Measurements from ENCODE around the gene KRABD2.
A peak's percentile ranks its signal among the peaks of the same experiment; 100 is the strongest.

The KRABD2 gene

DNA sequence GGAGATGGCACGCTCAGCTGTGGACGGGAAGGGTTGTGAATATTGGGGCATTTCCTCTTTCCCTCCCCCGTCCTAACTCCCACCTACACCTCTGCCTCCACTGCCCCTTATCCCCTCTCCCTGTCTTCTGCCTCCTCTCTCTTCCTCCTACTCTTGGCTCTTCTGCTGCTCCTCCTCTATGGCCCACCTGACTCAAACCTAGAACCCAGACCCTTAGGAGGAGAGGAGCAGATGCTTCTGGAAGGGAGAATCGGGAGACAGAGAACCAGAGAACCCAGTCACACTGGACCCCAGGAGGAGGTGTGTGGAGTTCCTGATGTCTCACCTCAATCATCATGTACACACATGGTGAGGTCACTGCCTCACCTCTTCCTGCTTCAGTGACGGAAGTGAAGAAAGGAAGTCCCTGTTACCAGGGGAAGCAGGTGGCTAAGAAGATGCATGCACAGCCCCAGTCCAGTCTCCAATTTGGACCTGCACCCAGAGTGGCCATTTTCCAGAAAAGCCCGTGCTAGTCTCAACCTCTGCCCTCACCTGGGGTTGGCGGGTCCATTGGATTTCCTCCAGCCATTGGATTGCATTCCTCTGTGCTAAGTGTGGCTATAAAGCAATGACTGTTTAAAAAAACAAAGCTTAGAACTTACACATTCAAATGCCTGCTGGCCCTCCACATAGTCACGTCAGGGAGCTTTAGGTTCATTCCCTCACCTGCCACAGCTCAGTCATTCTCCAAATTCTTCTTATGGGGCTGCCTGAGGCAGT is 17.1 kb upstream of the KRABD2 start:
- Histone ChIP-seq H3K27ac (ENCODE audit: low read depth, low read length) (no peak overlapping the region), H3K36me3 (ENCODE audit: control insufficient read depth in 1 of 2, insufficient read depth in 2 of 2, low read length in 2 of 2) (no peaks in the 10 kb centered on the region), H3K9me3 (ENCODE audit: control insufficient read depth in 1 of 2, low read length in 2 of 2) (no peaks in the 10 kb centered on the region), H3K27me3 (ENCODE audit: control insufficient read depth in 1 of 2, insufficient read depth in 2 of 2, low read length in 2 of 2) (peaks cover 7 to 34% of the 10 kb centered on the region in 2 donors), H3K9ac (ENCODE audit: low read depth in 1 of 2, low read length in 2 of 2) (no peak overlapping the region), H3K4me3 (ENCODE audit: low read depth in 1 of 2, low read length in 2 of 2) (no peak overlapping the region), H3K4me1 (ENCODE audit: control insufficient read depth in 1 of 2, insufficient read depth in 2 of 2, low read length in 2 of 2) (peaks cover 5 to 11% of the 10 kb centered on the region in 2 donors)

DNA sequence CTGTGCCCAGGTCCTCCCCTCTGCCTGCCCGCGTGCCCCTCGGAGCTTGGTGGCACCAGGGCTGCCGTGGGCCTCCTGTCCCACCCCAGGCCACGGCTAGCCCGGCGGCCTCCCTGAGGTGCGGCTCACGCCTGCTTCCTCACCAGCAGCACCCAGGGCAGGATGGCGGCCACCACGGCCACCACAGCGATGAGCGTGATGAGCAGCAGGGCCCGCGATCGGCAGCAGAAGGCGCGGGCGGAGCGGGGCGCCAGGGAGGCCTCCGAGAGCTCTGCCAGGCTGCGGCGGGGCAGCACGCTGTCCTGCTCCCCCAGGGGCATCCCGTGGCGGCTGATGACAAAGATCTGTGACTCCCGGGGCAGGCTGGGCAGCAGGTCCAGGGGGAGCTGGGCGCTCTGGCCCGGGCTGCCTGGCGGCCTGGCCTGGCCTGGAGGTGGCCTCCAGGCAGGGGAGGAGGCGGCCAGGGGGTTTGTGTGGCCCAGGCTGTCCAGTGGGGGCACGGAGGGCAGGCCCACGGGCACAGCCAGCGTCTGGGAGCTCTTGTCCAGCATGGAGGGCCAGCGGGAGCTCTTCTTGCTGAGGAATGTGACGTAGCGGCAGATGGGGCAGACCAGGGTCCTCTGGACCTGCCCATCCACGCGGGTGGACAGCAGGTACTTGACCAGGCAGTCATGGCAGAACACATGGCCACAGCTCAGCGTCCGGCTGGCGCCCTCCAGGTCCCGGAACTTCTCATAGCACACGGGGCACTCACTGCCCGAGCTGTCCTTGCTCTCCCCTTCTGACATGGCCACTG is 16.4 kb upstream of the KRABD2 start:
- Histone ChIP-seq H3K9ac (ENCODE audit: low read depth in 1 of 2, low read length in 2 of 2) (no peak overlapping the region), H3K36me3 (ENCODE audit: control insufficient read depth in 1 of 2, insufficient read depth in 2 of 2, low read length in 2 of 2) (no peaks in the 10 kb centered on the region), H3K27ac (ENCODE audit: low read depth, low read length) (no peak overlapping the region), H3K4me3 (ENCODE audit: low read depth in 1 of 2, low read length in 2 of 2) (no peak overlapping the region), H3K27me3 (ENCODE audit: control insufficient read depth in 1 of 2, insufficient read depth in 2 of 2, low read length in 2 of 2) (peaks cover 7 to 30% of the 10 kb centered on the region in 2 donors), H3K9me3 (ENCODE audit: control insufficient read depth in 1 of 2, low read length in 2 of 2) (no peaks in the 10 kb centered on the region), H3K4me1 (ENCODE audit: control insufficient read depth in 1 of 2, insufficient read depth in 2 of 2, low read length in 2 of 2) (peaks cover 5 to 11% of the 10 kb centered on the region in 2 donors)

DNA sequence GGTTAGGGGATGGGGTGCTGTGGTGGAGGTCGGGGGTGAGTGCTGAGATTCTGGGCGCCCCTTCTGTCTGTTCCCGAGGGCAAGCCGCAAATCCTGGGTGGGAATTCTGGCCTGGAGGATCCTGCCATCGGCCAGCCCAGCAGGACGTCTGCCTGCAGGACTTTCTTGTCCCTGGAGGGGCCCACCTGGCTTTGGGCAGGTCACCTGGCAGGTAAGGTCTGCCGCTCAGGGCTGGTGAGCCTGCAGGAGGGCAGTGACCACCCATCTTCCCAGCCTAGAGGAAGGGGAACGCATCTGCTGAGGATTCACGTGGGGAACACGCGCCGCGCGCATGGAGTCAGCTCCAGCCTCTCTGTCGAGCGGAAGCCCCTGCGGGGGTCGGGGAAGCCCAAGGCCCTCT is 15.8 kb upstream of the KRABD2 start:
- H3K36me3 ChIP-seq (ENCODE audit: control insufficient read depth in 1 of 2, insufficient read depth in 2 of 2, low read length in 2 of 2): no peaks in the 10 kb centered on the region
- H3K9ac ChIP-seq (ENCODE audit: low read depth in 1 of 2, low read length in 2 of 2): no peak overlapping the region
- no peaks in the 10 kb centered on the region for H3K9me3 ChIP-seq (ENCODE audit: control insufficient read depth in 1 of 2, low read length in 2 of 2)
- H3K4me3 ChIP-seq (ENCODE audit: low read depth in 1 of 2, low read length in 2 of 2): no peak overlapping the region
- H3K27me3 ChIP-seq (ENCODE audit: control insufficient read depth in 1 of 2, insufficient read depth in 2 of 2, low read length in 2 of 2): peaks cover 2 to 24% of the 10 kb centered on the region in 2 donors
- no peak overlapping the region for H3K27ac ChIP-seq (ENCODE audit: low read depth, low read length)
- H3K4me1 ChIP-seq (ENCODE audit: control insufficient read depth in 1 of 2, insufficient read depth in 2 of 2, low read length in 2 of 2): peaks cover 5 to 11% of the 10 kb centered on the region in 2 donors

DNA sequence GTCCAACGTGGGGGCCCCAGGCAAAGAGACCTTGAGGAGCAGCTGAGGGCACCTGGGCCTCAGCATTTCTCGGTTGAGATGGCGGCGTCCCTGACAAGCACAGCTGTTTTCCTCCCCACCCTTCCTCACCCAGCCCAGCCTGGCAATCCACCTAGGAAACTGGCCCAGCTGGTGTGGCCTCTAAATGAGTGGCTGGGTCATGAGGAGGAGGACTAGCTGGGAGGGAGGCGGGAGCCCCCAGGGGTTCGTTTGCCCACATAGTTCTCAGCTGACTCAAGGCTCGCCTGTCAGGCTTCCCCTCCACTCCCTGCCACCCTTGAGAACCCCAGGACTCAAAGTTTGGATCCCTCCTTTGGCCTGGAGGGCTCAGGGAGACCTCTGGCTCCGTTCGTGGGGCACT is 15.2 kb upstream of the KRABD2 start:
- Histone ChIP-seq H3K4me1 (ENCODE audit: control insufficient read depth in 1 of 2, insufficient read depth in 2 of 2, low read length in 2 of 2) (peaks cover 5 to 11% of the 10 kb centered on the region in 2 donors), H3K27me3 (ENCODE audit: control insufficient read depth in 1 of 2, insufficient read depth in 2 of 2, low read length in 2 of 2) (peaks cover 2 to 18% of the 10 kb centered on the region in 2 donors), H3K27ac (ENCODE audit: low read depth, low read length) (no peak overlapping the region), H3K9ac (ENCODE audit: low read depth in 1 of 2, low read length in 2 of 2) (no peak overlapping the region), H3K4me3 (ENCODE audit: low read depth in 1 of 2, low read length in 2 of 2) (no peak overlapping the region), H3K36me3 (ENCODE audit: control insufficient read depth in 1 of 2, insufficient read depth in 2 of 2, low read length in 2 of 2) (no peaks in the 10 kb centered on the region), H3K9me3 (ENCODE audit: control insufficient read depth in 1 of 2, low read length in 2 of 2) (no peaks in the 10 kb centered on the region)

DNA sequence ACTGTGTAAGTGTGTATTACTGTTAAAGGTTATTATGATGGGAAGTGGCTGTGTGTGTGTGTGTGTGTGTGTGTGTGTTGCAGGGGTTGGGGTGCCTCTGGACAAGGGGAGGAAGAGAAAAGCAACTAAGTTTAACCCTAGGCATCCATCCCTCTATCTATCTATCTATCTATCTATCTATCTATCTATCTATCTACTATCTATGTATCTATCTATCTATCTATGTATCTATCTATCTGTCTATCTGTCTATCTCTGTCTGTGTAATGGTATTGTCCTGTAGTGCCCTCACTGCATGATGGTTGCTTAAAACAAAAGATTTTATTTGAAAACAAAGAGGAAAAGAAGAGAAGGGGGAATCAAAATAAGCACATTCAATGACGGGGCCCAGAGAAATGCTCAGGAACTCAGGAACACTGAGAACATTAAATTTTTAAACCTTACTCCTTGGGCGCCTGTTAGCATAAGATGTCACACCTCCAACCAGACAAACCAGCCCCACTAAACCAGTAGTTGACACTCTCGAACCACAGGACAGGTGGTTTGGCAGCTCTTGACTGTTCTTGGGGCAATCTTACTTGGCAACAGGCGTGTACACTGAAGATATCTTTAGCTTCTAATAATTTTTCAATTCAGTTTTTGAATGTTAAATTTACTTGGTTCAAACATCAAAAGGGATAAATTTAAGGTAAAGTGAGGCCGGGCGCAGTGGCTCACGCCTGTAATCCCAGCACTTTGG is 11.6 kb upstream of the KRABD2 start:
- Histone ChIP-seq H3K36me3 (ENCODE audit: control insufficient read depth in 1 of 2, insufficient read depth in 2 of 2, low read length in 2 of 2) (no peaks in the 10 kb centered on the region), H3K27me3 (ENCODE audit: control insufficient read depth in 1 of 2, insufficient read depth in 2 of 2, low read length in 2 of 2) (peaks cover under 1 to 3% of the 10 kb centered on the region in 2 donors), H3K9me3 (ENCODE audit: control insufficient read depth in 1 of 2, low read length in 2 of 2) (no peaks in the 10 kb centered on the region), H3K27ac (ENCODE audit: low read depth, low read length) (no peak overlapping the region), H3K9ac (ENCODE audit: low read depth in 1 of 2, low read length in 2 of 2) (no peak overlapping the region), H3K4me1 (ENCODE audit: control insufficient read depth in 1 of 2, insufficient read depth in 2 of 2, low read length in 2 of 2) (peaks cover 0 to 9% of the 10 kb centered on the region in 2 donors), H3K4me3 (ENCODE audit: low read depth in 1 of 2, low read length in 2 of 2) (no peak overlapping the region)

DNA sequence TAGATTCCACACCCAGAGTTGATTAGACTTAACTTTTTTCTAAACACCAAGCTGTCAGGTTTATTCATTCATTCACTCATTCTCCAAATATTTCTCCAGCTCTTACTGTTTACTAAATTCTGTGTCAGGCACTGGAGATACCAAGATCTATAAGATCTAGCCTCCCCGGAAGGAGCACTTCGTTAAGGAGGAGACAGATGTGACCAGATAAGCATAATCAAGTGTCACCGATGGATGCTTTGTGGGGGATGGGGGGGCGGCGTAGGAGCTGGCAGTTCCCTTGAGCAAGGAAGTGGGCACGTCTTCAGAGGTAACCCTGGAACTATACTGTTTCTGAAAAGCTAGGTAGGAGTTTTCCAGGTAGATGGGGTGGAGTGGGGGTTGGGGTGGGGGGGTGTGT is 10.3 kb upstream of the KRABD2 start:
- H3K4me1 ChIP-seq (ENCODE audit: control insufficient read depth in 1 of 2, insufficient read depth in 2 of 2, low read length in 2 of 2): peaks cover 3 to 12% of the 10 kb centered on the region in 2 donors
- peaks cover 0 to 3% of the 10 kb centered on the region in 2 donors for H3K27me3 ChIP-seq (ENCODE audit: control insufficient read depth in 1 of 2, insufficient read depth in 2 of 2, low read length in 2 of 2)
- no peak overlapping the region for H3K4me3 ChIP-seq (ENCODE audit: low read depth in 1 of 2, low read length in 2 of 2)
- no peaks in the 10 kb centered on the region for H3K36me3 ChIP-seq (ENCODE audit: control insufficient read depth in 1 of 2, insufficient read depth in 2 of 2, low read length in 2 of 2)
- no peak overlapping the region for H3K9ac ChIP-seq (ENCODE audit: low read depth in 1 of 2, low read length in 2 of 2)
- H3K9me3 ChIP-seq (ENCODE audit: control insufficient read depth in 1 of 2, low read length in 2 of 2): no peaks in the 10 kb centered on the region
- H3K27ac ChIP-seq (ENCODE audit: low read depth, low read length): no peak overlapping the region

DNA sequence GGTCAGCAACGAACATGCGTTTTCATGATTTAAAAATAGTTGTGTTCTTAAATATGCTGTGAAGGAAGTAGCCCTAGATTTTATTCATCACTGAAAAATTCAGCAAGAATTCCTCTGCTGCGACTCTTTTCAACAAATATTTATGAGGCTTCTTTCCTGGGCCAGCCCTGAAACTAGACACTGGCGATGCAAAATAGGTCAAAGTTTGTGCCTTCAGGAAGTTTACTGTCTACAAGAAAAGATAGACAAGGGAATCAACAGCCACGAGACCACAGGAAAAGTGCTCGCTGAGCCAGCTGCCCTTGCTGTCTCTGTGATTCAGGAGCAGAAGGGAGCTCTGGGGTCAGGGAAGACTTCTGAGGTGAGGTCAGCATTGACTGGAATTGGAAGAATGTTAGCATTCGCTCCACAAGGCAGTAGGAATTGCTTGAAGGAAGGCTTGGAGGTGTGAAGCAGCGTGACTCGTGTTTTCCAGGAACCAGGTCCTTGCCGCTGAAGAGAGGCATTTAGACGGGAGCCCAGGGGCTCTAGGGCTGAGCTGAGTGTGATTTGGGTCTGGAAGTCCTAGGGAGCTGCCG is 8.4 kb upstream of the KRABD2 start:
- H3K4me1 ChIP-seq (ENCODE audit: control insufficient read depth in 1 of 2, insufficient read depth in 2 of 2, low read length in 2 of 2): peaks cover 22 to 32% of the 10 kb centered on the region in 2 donors
- H3K36me3 ChIP-seq (ENCODE audit: control insufficient read depth in 1 of 2, insufficient read depth in 2 of 2, low read length in 2 of 2): peaks cover 16% of the 10 kb centered on the region in 2 donors
- no peak overlapping the region for H3K4me3 ChIP-seq (ENCODE audit: low read depth in 1 of 2, low read length in 2 of 2)
- no peak overlapping the region for H3K9ac ChIP-seq (ENCODE audit: low read depth in 1 of 2, low read length in 2 of 2)
- H3K27ac ChIP-seq (ENCODE audit: low read depth, low read length): no peak overlapping the region
- H3K27me3 ChIP-seq (ENCODE audit: control insufficient read depth in 1 of 2, insufficient read depth in 2 of 2, low read length in 2 of 2): no peaks in the 10 kb centered on the region
- H3K9me3 ChIP-seq (ENCODE audit: control insufficient read depth in 1 of 2, low read length in 2 of 2): no peaks in the 10 kb centered on the region

DNA sequence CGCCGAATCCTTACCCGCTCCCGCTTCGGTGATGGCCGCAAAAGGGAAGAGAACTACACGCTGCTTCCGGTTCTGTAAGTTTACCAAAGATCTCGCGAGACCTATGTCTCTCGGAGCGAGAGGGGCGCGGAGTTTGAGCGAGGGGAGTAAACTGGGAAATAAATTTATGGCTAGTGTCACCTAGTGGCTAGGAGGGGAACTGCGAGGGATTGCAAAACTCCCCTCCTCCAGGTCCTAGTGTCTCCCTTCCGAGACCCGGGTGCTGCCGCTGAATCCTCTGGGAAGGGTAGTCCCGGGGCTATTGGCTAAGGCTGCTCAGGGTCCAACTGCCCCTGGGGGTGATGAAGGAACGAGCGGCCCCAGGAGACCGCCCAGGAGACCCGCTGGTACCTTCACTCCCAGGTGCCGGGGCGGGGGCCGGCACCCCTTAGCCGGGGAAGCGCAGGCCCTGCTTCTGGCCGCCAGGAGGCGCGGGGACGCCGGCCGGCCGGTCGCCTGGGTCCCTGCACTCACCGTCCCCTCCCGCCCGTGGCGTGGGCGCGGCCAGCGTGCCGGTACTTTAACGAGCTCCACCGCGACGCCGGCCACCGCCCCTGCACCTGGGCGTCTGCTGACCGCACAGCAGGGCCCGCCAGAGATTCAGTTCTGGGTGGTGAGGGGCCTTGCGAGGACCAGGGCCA is 6.8 kb upstream of the KRABD2 start, which contains the start of gene RPL26:
RPL26 (minus strand) TSS at position 51 of the 680 bp plus-strand sequence. CDS start 883 bp downstream, outside the sequence.
- no peaks in the 10 kb centered on the region for H3K9me3 ChIP-seq (ENCODE audit: control insufficient read depth in 1 of 2, low read length in 2 of 2)
- peak within 1 kb of the TSS; percentile 68 to 93 for H3K4me3 ChIP-seq (ENCODE audit: low read depth in 1 of 2, low read length in 2 of 2)
- no peaks in the 10 kb centered on the region for H3K27me3 ChIP-seq (ENCODE audit: control insufficient read depth in 1 of 2, insufficient read depth in 2 of 2, low read length in 2 of 2)
- H3K4me1 ChIP-seq (ENCODE audit: control insufficient read depth in 1 of 2, insufficient read depth in 2 of 2, low read length in 2 of 2): peaks cover 23 to 33% of the 10 kb centered on the region in 2 donors
- peak within 1 kb of the TSS; percentile 89 for H3K27ac ChIP-seq (ENCODE audit: low read depth, low read length)
- peaks cover 17 to 33% of the 10 kb centered on the region in 2 donors for H3K36me3 ChIP-seq (ENCODE audit: control insufficient read depth in 1 of 2, insufficient read depth in 2 of 2, low read length in 2 of 2)
- H3K9ac ChIP-seq (ENCODE audit: low read depth in 1 of 2, low read length in 2 of 2): peak within 1 kb of the TSS; percentile 73 to 89

DNA sequence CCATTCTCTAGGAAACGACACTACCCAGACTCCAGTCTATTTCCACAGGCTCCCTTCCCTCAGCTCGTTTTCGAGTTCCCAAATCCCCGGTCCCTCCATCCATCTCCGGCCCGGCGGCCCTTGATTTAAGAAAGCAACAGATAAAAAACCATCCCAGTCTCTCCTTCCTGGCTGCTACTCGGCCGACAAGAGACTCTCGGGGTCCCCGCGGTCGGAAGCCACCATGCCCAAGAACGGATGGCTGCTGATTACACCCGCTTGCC is 6.3 kb upstream of the KRABD2 start:
- no peaks in the 10 kb centered on the region for H3K27me3 ChIP-seq (ENCODE audit: control insufficient read depth in 1 of 2, insufficient read depth in 2 of 2, low read length in 2 of 2)
- no peaks in the 10 kb centered on the region for H3K9me3 ChIP-seq (ENCODE audit: control insufficient read depth in 1 of 2, low read length in 2 of 2)
- H3K27ac ChIP-seq (ENCODE audit: low read depth, low read length): no peak overlapping the region
- peak overlapping the region; percentile 61 to 86 for H3K9ac ChIP-seq (ENCODE audit: low read depth in 1 of 2, low read length in 2 of 2)
- peaks cover 23 to 33% of the 10 kb centered on the region in 2 donors for H3K4me1 ChIP-seq (ENCODE audit: control insufficient read depth in 1 of 2, insufficient read depth in 2 of 2, low read length in 2 of 2)
- H3K4me3 ChIP-seq (ENCODE audit: low read depth in 1 of 2, low read length in 2 of 2): peak overlapping the region; percentile 68 to 93
- H3K36me3 ChIP-seq (ENCODE audit: control insufficient read depth in 1 of 2, insufficient read depth in 2 of 2, low read length in 2 of 2): peaks cover 17 to 37% of the 10 kb centered on the region in 2 donors
